Stimulated activated CD8-positive, alpha-beta memory T cell treated with anti-CD3 and anti-CD28 coated beads, Interleukin-2, amount 100 ng/mL, for 48 hours (primary cell): ENCODE data around the gene PLA2G6.
"Not testable (repeated sequence)": the region's sequence is repeated elsewhere in the genome, so short reads cannot be mapped to it uniquely, and the experiment has no call there.

ENCODE experiments used
- DNase-seq, 2 donors: peaks; one replicate each; pipeline ENCODE4 v3.0.0-alpha.2; 2020; ENCODE audit warnings: low read depth in 2 of 2

Gene PLA2G6

DNA sequence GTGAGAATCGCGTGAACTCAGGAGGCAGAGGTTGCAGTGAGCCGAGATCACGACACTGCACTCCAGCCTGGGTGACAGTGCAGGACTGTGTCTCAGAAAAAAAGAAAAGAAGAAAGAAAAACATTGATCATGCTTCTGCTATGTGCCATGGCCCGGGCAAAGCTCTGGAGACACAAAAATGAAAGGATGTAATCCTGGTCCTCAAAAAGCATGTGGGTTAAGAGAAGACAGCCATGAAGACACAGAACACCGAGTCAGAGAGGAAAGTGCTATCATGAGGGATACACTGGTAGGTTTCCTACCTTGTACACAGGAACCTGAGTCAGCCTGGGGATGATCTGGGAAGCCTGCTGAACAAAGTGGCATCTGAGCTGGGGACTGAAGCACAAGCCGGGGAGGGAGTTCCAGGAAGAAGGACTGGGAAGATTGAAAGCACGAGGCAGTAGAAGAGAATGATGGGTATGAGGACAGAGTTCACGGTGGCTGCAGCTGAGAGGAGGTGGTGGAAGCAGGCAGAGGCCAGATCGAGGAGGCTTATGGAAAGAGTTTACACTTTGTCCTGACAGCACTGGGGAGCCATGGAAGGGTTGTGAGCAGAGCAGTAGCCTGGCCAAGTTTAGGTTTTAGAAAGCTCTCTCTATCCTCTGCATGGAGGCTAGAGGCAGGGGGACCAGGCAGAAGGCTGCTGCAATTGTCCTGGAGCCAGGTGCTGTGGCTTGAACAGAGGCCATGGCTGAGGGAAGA is 10.3 kb upstream of the PLA2G6 start:
- no peak for DNase-seq

- no peak for DNase-seq
Measured at GRCh38 chr22:38191055-38191454, 9.4 kb upstream of the PLA2G6 start.

- DNase-seq, result no peak
Measured at GRCh38 chr22:38190581-38190980, 9.0 kb upstream of the PLA2G6 start.

GRCh38 chr22:38189104-38189503 is 7.5 kb upstream of the PLA2G6 start:
- no peak for DNase-seq

DNA sequence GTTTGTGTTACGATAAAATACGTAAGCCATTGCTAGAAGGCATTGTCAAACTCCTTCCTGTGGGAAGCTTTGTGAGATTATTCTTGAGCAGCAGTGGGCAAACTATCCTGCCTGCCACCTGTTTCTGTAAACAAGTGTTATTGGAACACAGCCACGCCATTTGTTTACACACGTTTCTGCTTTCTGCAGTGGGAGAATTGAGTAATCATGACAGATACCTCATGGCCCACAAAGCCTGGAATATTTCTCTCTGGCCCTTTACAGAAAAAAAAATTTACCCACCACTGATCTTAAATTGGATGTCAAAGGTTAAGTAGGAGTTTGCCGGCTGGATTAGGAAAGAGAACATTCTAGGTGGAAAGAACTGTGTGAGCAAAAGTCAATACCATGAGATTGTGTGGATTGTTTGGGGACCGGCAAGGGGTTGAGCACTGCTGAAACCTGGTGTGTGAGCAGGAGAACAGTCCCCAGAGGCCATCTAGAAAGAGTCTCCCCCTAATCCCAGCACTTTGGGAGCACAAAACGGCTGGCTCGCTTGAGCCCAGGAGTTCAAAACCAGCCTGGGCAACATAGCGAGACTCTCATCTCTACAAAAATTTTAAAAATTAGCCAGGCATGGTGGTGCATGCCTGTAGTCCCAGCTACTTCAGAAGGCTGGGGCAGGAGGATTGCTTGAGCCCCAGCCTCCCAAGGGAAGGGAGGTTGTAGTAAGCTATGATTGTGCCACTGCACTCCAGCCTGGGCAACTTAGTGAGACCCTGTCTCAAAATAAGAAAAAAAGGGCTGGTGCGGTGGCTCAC is 6.0 kb upstream of the PLA2G6 start:
- DNase-seq, result no peak

DNA sequence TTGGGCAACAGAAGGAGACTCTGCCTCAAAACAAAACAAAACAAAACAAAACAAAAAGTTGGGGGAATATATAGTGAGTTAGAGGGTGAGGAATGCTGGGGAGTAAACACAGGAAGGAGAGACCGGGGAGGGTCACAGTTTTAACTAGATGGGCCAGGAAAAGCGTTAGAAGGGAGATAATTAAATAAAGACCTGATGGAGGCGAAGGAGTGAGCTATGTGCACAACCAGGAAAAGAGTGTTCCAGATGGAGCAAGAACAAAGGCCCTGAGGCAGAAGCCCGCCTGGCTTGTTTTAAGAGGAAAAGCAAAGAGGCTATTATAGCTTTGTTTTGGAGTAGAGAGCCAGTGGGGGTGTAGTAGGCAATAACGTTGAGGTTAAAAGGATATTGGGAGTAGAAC is 4.8 kb upstream of the PLA2G6 start:
- no peak for DNase-seq

GRCh38 chr22:38184788-38185187 is 3.2 kb upstream of the PLA2G6 start:
- DNase-seq, result no peak

GRCh38 chr22:38180841-38181452 is 683 bp downstream of the PLA2G6 start:
- no peak for DNase-seq

GRCh38 chr22:38178605-38178937 is 3.1 kb downstream of the PLA2G6 start:
- DNase-seq, result not testable (repeated sequence)

- no peak for DNase-seq
Measured at GRCh38 chr22:38177926-38178604, 3.6 kb downstream of the PLA2G6 start.

- DNase-seq, result not testable (repeated sequence)
Measured at GRCh38 chr22:38177571-38177925, 4.1 kb downstream of the PLA2G6 start.

- no peak for DNase-seq
Measured at GRCh38 chr22:38177044-38177443, 4.6 kb downstream of the PLA2G6 start.

GRCh38 chr22:38176170-38176741 is 5.4 kb downstream of the PLA2G6 start:
- peak in 1 of 2 donors; percentile 36 for DNase-seq

- no peak for DNase-seq
Measured at GRCh38 chr22:38175206-38176118, 6.2 kb downstream of the PLA2G6 start.

GRCh38 chr22:38174626-38175025 is 7.0 kb downstream of the PLA2G6 start:
- DNase-seq, result no peak

DNA sequence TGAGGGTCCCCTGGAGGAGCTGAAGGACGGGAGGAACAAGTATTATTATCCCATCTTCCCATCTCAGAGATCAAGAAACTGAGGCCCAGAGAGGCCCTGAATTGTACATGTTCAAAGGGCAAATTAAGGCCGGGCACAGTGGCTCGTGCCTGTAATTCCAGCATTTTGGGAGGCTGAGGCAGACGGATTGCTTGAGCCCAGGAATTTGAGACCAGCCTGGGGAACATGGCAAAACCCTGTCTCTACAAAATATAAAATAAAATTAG is 8.1 kb downstream of the PLA2G6 start:
- no peak for DNase-seq

DNA sequence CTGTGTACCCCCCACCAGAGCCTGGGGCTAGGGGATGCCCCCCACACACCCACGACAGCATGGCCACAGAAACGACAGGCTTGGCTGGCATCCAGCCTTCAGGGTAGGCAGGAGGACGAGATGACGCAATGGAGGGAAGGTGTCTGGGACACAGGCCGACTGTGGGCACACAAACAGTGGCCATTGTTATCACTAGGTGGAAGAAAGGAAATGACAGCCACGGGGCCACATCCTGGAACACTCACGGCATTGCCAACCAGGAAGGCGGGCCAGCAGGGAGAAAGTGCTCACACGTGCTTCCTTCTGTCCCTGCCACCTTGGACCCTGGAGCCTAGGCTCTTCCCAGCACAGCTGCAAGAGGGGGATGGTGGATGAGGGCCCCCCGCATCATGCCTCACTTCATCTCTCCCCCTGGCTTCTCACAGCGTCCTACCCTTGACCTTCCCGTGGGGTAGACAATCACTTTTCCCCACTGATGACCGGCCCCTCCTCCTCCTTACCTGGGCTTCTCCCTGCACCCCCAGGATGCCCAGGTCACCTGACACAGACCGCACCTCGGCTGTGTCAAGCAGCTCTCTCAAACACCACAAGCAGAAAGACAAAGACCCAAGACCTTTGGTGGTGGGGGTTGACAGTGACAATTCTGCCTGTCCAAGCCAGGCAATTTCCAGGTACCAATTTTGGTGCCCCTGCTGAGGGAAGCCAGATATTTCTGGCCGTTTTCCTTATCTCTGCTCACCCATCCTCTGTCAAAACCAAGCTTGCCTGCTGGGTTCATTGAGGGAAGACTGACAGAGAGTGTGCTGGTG is 8.6 kb downstream of the PLA2G6 start:
- peak in 1 of 2 donors; percentile 36 for DNase-seq

- DNase-seq, result no peak
Measured at GRCh38 chr22:38171927-38172831, 9.5 kb downstream of the PLA2G6 start.

- no peak for DNase-seq
Measured at GRCh38 chr22:38170469-38170868, 11.2 kb downstream of the PLA2G6 start.
